GM12872 (cell line): ENCODE results near the gene BMP2K.

ENCODE experiments used
- CTCF ChIP-seq: IDR thresholded peaks from 3 replicates; pipeline ENCODE4 v1.5.1; 2011; ENCODE audit warnings: low read depth, mild to moderate bottlenecking, low read length, moderate library complexity; ENCODE audit not compliant: insufficient read depth

The BMP2K gene

GRCh38 chr4:78774417-78774816 is 1.7 kb upstream of the BMP2K start:
- no peak for TF ChIP-seq CTCF

- no peak for TF ChIP-seq CTCF
Measured at GRCh38 chr4:78775303-78776078, 659 bp upstream of the BMP2K start.

- TF ChIP-seq CTCF: no peak
Measured at GRCh38 chr4:78776729-78777575, 802 bp downstream of the BMP2K start.

- TF ChIP-seq CTCF: no peak
Measured at GRCh38 chr4:78777576-78777940, 1.4 kb downstream of the BMP2K start.

- no peak for TF ChIP-seq CTCF
Measured at GRCh38 chr4:78778530-78778929, 2.4 kb downstream of the BMP2K start.

GRCh38 chr4:78779280-78779679 is 3.1 kb downstream of the BMP2K start:
- TF ChIP-seq CTCF: no peak

GRCh38 chr4:78780093-78780492 is 3.9 kb downstream of the BMP2K start:
- no peak for TF ChIP-seq CTCF
